Measurements from ENCODE around the gene CHCHD3. TPM values are rescaled to one million over a fixed set of nuclear protein-coding genes. Genes with fewer than 3 reads are reported as not detected.

Gene CHCHD3
- total RNA-seq, 2 experiments from 2014 or later, result 83.5 to 83.8 TPM

DNA sequence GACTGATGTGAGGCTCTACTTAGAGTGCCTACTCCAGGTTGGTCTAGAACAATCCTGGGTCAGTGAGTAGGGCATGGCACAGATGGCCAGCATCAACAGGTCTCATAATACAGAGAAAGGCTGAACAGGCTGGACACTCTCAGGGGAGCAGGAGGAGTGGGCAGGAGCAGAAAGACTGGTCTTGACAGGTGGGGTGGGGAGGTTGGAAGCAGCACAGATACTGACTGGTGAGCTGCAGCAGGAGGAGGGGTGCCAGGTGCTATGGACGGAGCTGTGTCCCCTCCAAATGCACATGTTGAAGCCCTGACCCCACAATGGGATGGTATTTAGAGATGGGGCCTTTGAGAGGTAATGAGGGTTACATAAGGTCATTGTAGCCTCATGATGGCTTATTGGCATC is 315.2 kb downstream of the CHCHD3 start:
- intact Hi-C loops (cut with micrococcal nuclease; ENCODE audit: unreplicated experiment), result no loop called here
- Histone ChIP-seq H3K4me1 (ENCODE audit: insufficient read depth, low read length, poor library complexity, severe bottlenecking) (peaks cover 7% of the 10 kb centered on the region), H3K27ac (ENCODE audit: low read depth, low read length, poor library complexity, severe bottlenecking) (no peak overlapping the region), H3K79me2 (ENCODE audit: insufficient read depth, low read depth, low read length) (no peaks in the 10 kb centered on the region), H2AFZ (ENCODE audit: low read length) (no peak overlapping the region), H3K9me2 (ENCODE audit: insufficient read depth, low read length) (no peaks in the 10 kb centered on the region), H3K4me3 (ENCODE audit: low read depth, low read length, poor library complexity, severe bottlenecking) (no peak overlapping the region), H3K9me3 (ENCODE audit: low read length) (peaks cover 11% of the 10 kb centered on the region), H4K20me1 (ENCODE audit: insufficient read depth, low read length) (no peaks in the 10 kb centered on the region), H3K4me2 (ENCODE audit: low read length) (no peak overlapping the region), H3K36me3 (ENCODE audit: insufficient read depth, low read length) (no peaks in the 10 kb centered on the region)
- CTCF ChIA-PET (ENCODE audit: unreplicated experiment), result no interaction called here
- POLR2A ChIA-PET, result interaction anchor here (1.0 kb wide), 1 partner anchor 17 kb away, joined by 3 read pairs; no protein-coding TSS in a partner anchor
- DNase-seq (ENCODE audit: low spot score), result no peak
- BruUV-seq (replicated peaks), result no TSS peak
- TF ChIP-seq, protein P1, sequence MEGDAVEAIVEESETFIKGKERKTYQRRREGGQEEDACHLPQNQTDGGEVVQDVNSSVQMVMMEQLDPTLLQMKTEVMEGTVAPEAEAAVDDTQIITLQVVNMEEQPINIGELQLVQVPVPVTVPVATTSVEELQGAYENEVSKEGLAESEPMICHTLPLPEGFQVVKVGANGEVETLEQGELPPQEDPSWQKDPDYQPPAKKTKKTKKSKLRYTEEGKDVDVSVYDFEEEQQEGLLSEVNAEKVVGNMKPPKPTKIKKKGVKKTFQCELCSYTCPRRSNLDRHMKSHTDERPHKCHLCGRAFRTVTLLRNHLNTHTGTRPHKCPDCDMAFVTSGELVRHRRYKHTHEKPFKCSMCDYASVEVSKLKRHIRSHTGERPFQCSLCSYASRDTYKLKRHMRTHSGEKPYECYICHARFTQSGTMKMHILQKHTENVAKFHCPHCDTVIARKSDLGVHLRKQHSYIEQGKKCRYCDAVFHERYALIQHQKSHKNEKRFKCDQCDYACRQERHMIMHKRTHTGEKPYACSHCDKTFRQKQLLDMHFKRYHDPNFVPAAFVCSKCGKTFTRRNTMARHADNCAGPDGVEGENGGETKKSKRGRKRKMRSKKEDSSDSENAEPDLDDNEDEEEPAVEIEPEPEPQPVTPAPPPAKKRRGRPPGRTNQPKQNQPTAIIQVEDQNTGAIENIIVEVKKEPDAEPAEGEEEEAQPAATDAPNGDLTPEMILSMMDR (conservative IDR thresholded peaks at IDR 0.05; ENCODE audit: low read length), result no peak
- TF ChIP-seq EZH2phosphoT487 (IDR thresholded peaks at IDR 0.05; ENCODE audit: borderline replicate concordance, low read depth, low read length), result no peak

DNA sequence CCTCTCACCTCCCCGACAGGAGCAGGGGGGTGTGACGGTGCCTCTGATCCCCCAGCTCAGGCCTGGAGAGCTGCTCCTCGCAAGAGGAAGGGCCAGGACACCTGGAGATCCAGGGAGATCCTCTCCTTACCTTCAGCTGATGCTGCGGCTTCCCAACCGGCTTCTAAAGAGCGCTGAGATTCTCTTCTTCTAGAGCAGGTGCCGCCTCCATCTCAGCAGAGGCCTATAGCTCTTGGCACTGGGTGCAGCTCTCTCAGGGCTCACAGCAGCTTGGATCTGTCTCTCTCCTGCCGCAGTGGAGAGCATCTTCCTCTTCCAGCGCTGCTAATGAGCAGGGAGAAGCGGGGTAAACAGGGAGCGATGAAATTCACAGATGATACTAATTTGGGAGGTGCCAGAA is 316.0 kb downstream of the CHCHD3 start:
- CTCF ChIA-PET (ENCODE audit: unreplicated experiment), result no interaction called here
- intact Hi-C loops (cut with micrococcal nuclease; ENCODE audit: unreplicated experiment), result no loop called here
- TF ChIP-seq, protein P1 (conservative IDR thresholded peaks at IDR 0.05; ENCODE audit: low read length), result no peak
- TF ChIP-seq EZH2phosphoT487 (IDR thresholded peaks at IDR 0.05; ENCODE audit: borderline replicate concordance, low read depth, low read length), result no peak
- Histone ChIP-seq H3K4me1 (ENCODE audit: insufficient read depth, low read length, poor library complexity, severe bottlenecking) (no peaks in the 10 kb centered on the region), H3K79me2 (ENCODE audit: insufficient read depth, low read depth, low read length) (no peaks in the 10 kb centered on the region), H3K27ac (ENCODE audit: low read depth, low read length, poor library complexity, severe bottlenecking) (no peak overlapping the region), H3K9me3 (ENCODE audit: low read length) (peaks cover 11% of the 10 kb centered on the region), H3K4me3 (ENCODE audit: low read depth, low read length, poor library complexity, severe bottlenecking) (no peak overlapping the region), H2AFZ (ENCODE audit: low read length) (no peak overlapping the region), H4K20me1 (ENCODE audit: insufficient read depth, low read length) (no peaks in the 10 kb centered on the region), H3K36me3 (ENCODE audit: insufficient read depth, low read length) (no peaks in the 10 kb centered on the region), H3K9me2 (ENCODE audit: insufficient read depth, low read length) (no peaks in the 10 kb centered on the region), H3K4me2 (ENCODE audit: low read length) (no peak overlapping the region)
- POLR2A ChIA-PET, result interaction anchor here (0.6 to 1.0 kb wide), 3 partner anchors 17 to 841 kb away, joined by 3 read pairs; no protein-coding TSS in a partner anchor
- DNase-seq (ENCODE audit: low spot score), result no peak
- BruUV-seq (replicated peaks), result no TSS peak

DNA sequence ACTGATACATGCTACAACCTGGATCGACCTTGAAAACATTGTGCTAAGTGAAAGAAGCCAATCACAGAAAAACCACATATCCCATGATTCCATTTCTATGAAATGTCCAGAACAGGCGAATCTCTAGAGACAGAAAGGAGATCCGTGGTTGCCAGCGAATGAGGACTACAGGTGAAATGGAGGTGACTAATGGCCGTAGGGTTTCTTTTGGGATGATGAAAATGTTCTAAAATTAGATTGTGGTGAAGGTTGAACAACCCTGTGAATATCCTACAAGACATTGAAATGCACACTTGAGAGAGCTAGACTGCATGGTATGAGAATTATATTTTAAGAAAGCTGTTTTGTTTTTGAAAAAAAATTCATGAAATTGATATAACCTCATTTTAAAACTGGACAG is 317.1 kb downstream of the CHCHD3 start:
- TF ChIP-seq, protein P1 (conservative IDR thresholded peaks at IDR 0.05; ENCODE audit: low read length), result no peak
- TF ChIP-seq EZH2phosphoT487 (IDR thresholded peaks at IDR 0.05; ENCODE audit: borderline replicate concordance, low read depth, low read length), result no peak
- intact Hi-C loops (cut with micrococcal nuclease; ENCODE audit: unreplicated experiment), result no loop called here
- Histone ChIP-seq H4K20me1 (ENCODE audit: insufficient read depth, low read length) (no peaks in the 10 kb centered on the region), H3K4me3 (ENCODE audit: low read depth, low read length, poor library complexity, severe bottlenecking) (no peak overlapping the region), H2AFZ (ENCODE audit: low read length) (no peak overlapping the region), H3K9me3 (ENCODE audit: low read length) (peaks cover 9% of the 10 kb centered on the region), H3K27ac (ENCODE audit: low read depth, low read length, poor library complexity, severe bottlenecking) (no peak overlapping the region), H3K36me3 (ENCODE audit: insufficient read depth, low read length) (no peaks in the 10 kb centered on the region), H3K4me2 (ENCODE audit: low read length) (no peak overlapping the region), H3K9me2 (ENCODE audit: insufficient read depth, low read length) (no peaks in the 10 kb centered on the region), H3K4me1 (ENCODE audit: insufficient read depth, low read length, poor library complexity, severe bottlenecking) (no peaks in the 10 kb centered on the region), H3K79me2 (ENCODE audit: insufficient read depth, low read depth, low read length) (no peaks in the 10 kb centered on the region)
- POLR2A ChIA-PET, result no interaction called here
- no peak for DNase-seq (ENCODE audit: low spot score)
- BruUV-seq (replicated peaks), result no TSS peak
- CTCF ChIA-PET (ENCODE audit: unreplicated experiment), result no interaction called here
